Erythroblast (primary cell): ENCODE measurements around the gene PNKP.
A peak's percentile ranks its signal among the peaks of the same experiment; 100 is the strongest.

Experiments
- GATA1 ChIP-seq: IDR thresholded peaks from 2 replicates; pipeline ENCODE4 v1.6.1; 2011; ENCODE audit warnings: low read depth, mild to moderate bottlenecking, control low read depth, low read length, moderate library complexity
- POLR2A ChIP-seq: IDR thresholded peaks from 2 replicates; pipeline ENCODE4 v1.6.1; 2011; ENCODE audit warnings: mild to moderate bottlenecking, low read length

GRCh38 chr19:49817964-49818648 lies 49.3 kb downstream of the PNKP start, which contains the start of gene MED25:
- TF ChIP-seq POLR2A, result peak; percentile 90
- TF ChIP-seq GATA1, result no peak
